Neural progenitor cell (in vitro differentiated cells): ENCODE measurements around the gene NEO1.

ENCODE experiments used
- EZH2 ChIP-seq: fragments of 200-600 bp; sonication (generic); IDR thresholded peaks from 2 replicates; pipeline ENCODE4 v1.6.1; 2017; ENCODE audit warnings: antibody characterized with exemption, mild to moderate bottlenecking, moderate library complexity
- EZH2phosphoT487 ChIP-seq: fragments of 200-600 bp; sonication (generic); IDR thresholded peaks from 2 replicates; pipeline ENCODE4 v1.6.1; 2017; ENCODE audit warnings: antibody characterized with exemption
- TF ChIP-seq, protein P1 (sequence below): fragments of 200-600 bp; sonication (generic); IDR thresholded peaks from 2 replicates; pipeline ENCODE4 v1.5.1; 2017; ENCODE audit warnings: antibody characterized with exemption, mild to moderate bottlenecking

DNA sequence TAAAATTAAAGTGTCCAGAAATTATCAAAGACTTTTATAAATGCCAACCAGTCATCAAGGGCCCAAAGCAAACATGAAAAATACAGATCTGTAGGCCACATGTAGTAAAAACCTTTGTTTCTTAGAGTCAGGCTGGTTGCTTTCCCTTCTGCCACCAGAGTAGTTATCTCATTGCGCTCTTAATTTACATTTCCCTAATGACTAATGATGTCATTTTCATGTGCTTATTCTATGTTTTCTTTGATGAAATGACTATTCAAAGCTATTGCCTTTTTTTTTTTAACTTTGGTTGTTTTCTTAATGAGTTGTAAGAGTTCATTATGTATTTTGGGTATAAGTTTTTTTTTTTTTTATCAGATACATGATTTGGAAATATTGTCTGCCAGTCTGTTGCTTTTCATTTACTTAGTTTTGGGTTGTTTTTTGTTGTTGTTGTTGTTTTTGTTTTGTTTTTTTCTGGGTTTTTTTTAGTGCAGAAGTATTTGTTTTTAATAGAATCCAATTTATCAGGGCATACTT lies 175.9 kb downstream of the NEO1 start:
- TF ChIP-seq, protein P1, sequence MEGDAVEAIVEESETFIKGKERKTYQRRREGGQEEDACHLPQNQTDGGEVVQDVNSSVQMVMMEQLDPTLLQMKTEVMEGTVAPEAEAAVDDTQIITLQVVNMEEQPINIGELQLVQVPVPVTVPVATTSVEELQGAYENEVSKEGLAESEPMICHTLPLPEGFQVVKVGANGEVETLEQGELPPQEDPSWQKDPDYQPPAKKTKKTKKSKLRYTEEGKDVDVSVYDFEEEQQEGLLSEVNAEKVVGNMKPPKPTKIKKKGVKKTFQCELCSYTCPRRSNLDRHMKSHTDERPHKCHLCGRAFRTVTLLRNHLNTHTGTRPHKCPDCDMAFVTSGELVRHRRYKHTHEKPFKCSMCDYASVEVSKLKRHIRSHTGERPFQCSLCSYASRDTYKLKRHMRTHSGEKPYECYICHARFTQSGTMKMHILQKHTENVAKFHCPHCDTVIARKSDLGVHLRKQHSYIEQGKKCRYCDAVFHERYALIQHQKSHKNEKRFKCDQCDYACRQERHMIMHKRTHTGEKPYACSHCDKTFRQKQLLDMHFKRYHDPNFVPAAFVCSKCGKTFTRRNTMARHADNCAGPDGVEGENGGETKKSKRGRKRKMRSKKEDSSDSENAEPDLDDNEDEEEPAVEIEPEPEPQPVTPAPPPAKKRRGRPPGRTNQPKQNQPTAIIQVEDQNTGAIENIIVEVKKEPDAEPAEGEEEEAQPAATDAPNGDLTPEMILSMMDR: no peak
- TF ChIP-seq EZH2 (no peak), EZH2phosphoT487 (no peak)
